ENCODE results near the gene FOXO6. TPM values are rescaled to one million over a fixed set of nuclear protein-coding genes. Genes with fewer than 3 reads are reported as not detected.
A peak's percentile ranks its signal among the peaks of the same experiment; 100 is the strongest.

Gene FOXO6
- total and polyA plus RNA-seq, 9 of the 15 experiments (the other 6 are each of a cell fraction or from before 2014, with no cell fraction given) = 0.04 to 0.31 (median 0.12) TPM; not detected in 5

DNA sequence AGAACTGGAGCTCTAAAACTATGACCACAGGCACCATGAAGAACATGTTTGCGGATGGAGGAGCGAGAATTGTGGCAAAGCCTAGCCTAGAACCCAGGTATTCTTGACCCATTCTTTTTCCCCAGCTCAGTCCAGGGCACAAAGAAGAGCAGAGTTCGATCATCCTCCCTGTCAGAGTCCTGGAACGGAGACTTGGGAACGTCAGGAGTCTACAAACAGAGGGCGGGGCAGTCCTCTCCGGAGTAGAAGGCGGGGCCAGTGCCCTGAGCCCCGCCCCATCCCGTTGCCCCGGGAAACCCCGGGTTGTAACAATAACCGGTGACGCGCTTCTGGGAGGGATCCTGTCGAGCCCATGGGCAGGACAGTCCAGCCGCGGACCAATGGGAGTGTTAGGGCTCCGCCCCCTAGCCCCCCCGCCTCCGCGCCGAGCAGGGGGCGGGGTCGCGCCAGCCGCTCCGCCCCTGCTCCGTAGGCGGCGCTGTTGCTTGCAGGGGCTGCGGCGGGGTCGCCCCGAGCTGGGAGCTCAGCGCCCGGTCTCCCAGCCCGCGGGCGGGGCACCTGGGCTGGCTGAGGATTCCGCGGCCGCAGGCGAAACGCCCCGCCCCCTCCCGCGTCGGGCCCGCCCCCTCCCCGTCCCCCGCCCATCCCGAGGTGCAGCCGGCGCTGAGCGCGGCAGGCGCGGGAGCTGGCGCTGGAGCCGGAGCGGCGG is at the start of gene FOXO6 (continued):
- TF ChIP-seq, protein P1, sequence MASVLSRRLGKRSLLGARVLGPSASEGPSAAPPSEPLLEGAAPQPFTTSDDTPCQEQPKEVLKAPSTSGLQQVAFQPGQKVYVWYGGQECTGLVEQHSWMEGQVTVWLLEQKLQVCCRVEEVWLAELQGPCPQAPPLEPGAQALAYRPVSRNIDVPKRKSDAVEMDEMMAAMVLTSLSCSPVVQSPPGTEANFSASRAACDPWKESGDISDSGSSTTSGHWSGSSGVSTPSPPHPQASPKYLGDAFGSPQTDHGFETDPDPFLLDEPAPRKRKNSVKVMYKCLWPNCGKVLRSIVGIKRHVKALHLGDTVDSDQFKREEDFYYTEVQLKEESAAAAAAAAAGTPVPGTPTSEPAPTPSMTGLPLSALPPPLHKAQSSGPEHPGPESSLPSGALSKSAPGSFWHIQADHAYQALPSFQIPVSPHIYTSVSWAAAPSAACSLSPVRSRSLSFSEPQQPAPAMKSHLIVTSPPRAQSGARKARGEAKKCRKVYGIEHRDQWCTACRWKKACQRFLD (CRISPR knock-in tag; IDR thresholded peaks at IDR 0.05) = no peak
- TF ChIP-seq PYGO2 (tag; IDR thresholded peaks at IDR 0.05) (no peak), RAD21 (CRISPR knock-in tag; conservative IDR thresholded peaks at IDR 0.05 in 1 of 2, IDR thresholded peaks at IDR 0.05 in 1 of 2) (peak; percentile 56 to 64), TCF7 (IDR thresholded peaks at IDR 0.05; ENCODE audit: borderline replicate concordance) (no peak), RBM14 (IDR thresholded peaks at IDR 0.05; ENCODE audit: borderline replicate concordance, insufficient read depth, low read depth, low read length) (no peak), MTA1 (IDR thresholded peaks at IDR 0.05; ENCODE audit: borderline replicate concordance) (no peak), AFF4 (CRISPR knock-in tag; IDR thresholded peaks at IDR 0.05) (no peak), PCBP1 (IDR thresholded peaks at IDR 0.05; ENCODE audit: low read depth, low read length, poor library complexity, severe bottlenecking) (no peak), ZNF766 (CRISPR knock-in tag; conservative IDR thresholded peaks at IDR 0.05) (no peak), WHSC1 (IDR thresholded peaks at IDR 0.05; ENCODE audit: low read length) (no peak), HNRNPK (IDR thresholded peaks at IDR 0.05; ENCODE audit: low read depth, low read length, poor library complexity, severe bottlenecking) (no peak), ZSCAN29 (IDR thresholded peaks at IDR 0.05) (no peak), ZNF785 (CRISPR knock-in tag; IDR thresholded peaks at IDR 0.05) (no peak), ATF2 (CRISPR knock-in tag; IDR thresholded peaks at IDR 0.05) (no peak)
- TF ChIP-seq, protein P2, sequence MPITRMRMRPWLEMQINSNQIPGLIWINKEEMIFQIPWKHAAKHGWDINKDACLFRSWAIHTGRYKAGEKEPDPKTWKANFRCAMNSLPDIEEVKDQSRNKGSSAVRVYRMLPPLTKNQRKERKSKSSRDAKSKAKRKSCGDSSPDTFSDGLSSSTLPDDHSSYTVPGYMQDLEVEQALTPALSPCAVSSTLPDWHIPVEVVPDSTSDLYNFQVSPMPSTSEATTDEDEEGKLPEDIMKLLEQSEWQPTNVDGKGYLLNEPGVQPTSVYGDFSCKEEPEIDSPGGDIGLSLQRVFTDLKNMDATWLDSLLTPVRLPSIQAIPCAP (CRISPR knock-in tag; IDR thresholded peaks at IDR 0.05; ENCODE audit: borderline replicate concordance) = no peak
- TF ChIP-seq, protein P3, sequence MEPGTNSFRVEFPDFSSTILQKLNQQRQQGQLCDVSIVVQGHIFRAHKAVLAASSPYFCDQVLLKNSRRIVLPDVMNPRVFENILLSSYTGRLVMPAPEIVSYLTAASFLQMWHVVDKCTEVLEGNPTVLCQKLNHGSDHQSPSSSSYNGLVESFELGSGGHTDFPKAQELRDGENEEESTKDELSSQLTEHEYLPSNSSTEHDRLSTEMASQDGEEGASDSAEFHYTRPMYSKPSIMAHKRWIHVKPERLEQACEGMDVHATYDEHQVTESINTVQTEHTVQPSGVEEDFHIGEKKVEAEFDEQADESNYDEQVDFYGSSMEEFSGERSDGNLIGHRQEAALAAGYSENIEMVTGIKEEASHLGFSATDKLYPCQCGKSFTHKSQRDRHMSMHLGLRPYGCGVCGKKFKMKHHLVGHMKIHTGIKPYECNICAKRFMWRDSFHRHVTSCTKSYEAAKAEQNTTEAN (CRISPR knock-in tag; IDR thresholded peaks at IDR 0.05) = no peak

All from K562 (cell line).